ENCODE results near the gene TAGLN. TPM values are rescaled to one million over a fixed set of nuclear protein-coding genes. Genes with fewer than 3 reads are reported as not detected.
A peak's percentile ranks its signal among the peaks of the same experiment; 100 is the strongest.

Gene TAGLN
- total RNA-seq, 1 experiment from 2014 or later: 11.0 TPM

DNA sequence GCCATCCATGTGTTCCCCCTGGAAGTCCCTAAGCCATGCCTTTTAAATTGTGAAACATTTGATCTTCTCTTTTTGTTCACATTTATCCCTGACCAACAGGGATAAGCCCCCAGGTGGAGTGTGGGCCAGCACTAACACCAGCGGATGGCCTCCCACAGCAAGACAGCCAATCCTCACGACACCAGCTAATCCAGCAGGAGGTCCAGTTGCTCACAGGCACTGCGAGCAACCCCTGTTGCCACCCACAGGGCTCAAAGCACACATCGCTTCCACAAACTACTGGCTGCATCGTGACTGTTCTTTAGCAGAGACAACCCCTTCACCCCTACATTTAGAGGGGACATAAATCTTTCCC, 30.7 kb downstream of the TAGLN start:
- Histone ChIP-seq H3K27ac (no peak overlapping the region), H3K4me3 (no peak overlapping the region), H3K9me3 (ENCODE audit: insufficient read depth, low read depth) (no peaks in the 10 kb centered on the region), H3K27me3 (ENCODE audit: insufficient read depth, low read depth) (no peaks in the 10 kb centered on the region), H4K20me1 (ENCODE audit: insufficient read depth) (peaks cover 7% of the 10 kb centered on the region; the same call in 1 of the 2 replicates), H3K79me2 (ENCODE audit: low read depth) (peaks cover 40% of the 10 kb centered on the region), H2AFZ (no peak overlapping the region), H3K36me3 (ENCODE audit: low read depth) (0 out of 2 replicates have a peak, but pooled peaks cover 8% of the 10 kb centered on the region), H3K4me1 (replicated peaks; ENCODE audit: insufficient read depth) (peaks cover 25% of the 10 kb centered on the region), H3F3A (ENCODE audit: insufficient read depth, low read depth) (peaks cover 15% of the 10 kb centered on the region; the same call in 1 of the 2 replicates), H3K9me2 (ENCODE audit: insufficient read depth) (no peaks in the 10 kb centered on the region), H3K4me2 (no peak overlapping the region; the same call in 1 of the 2 replicates)
- no peak for TF ChIP-seq EZH2 (IDR thresholded peaks at IDR 0.05; ENCODE audit: low read depth)
- TF ChIP-seq, protein P1, sequence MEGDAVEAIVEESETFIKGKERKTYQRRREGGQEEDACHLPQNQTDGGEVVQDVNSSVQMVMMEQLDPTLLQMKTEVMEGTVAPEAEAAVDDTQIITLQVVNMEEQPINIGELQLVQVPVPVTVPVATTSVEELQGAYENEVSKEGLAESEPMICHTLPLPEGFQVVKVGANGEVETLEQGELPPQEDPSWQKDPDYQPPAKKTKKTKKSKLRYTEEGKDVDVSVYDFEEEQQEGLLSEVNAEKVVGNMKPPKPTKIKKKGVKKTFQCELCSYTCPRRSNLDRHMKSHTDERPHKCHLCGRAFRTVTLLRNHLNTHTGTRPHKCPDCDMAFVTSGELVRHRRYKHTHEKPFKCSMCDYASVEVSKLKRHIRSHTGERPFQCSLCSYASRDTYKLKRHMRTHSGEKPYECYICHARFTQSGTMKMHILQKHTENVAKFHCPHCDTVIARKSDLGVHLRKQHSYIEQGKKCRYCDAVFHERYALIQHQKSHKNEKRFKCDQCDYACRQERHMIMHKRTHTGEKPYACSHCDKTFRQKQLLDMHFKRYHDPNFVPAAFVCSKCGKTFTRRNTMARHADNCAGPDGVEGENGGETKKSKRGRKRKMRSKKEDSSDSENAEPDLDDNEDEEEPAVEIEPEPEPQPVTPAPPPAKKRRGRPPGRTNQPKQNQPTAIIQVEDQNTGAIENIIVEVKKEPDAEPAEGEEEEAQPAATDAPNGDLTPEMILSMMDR (conservative IDR thresholded peaks at IDR 0.05): no peak
- ChIA-PET POLR2A (ENCODE audit: unreplicated experiment) (no interaction called here), CTCF (interaction anchor here (0.6 kb wide), 1 partner anchor 159 kb away, joined by 4 read pairs; no protein-coding TSS in a partner anchor)
- intact Hi-C loops (cut with micrococcal nuclease; ENCODE audit: unreplicated experiment): loop anchor here (5.0 kb wide), 1 partner anchor 443 kb away; the partner anchor contains the start of gene ZPR1
- no TSS peak for BruUV-seq (replicated peaks)
- peak in 1 of 2 experiments; percentile 26 for DNase-seq

DNA sequence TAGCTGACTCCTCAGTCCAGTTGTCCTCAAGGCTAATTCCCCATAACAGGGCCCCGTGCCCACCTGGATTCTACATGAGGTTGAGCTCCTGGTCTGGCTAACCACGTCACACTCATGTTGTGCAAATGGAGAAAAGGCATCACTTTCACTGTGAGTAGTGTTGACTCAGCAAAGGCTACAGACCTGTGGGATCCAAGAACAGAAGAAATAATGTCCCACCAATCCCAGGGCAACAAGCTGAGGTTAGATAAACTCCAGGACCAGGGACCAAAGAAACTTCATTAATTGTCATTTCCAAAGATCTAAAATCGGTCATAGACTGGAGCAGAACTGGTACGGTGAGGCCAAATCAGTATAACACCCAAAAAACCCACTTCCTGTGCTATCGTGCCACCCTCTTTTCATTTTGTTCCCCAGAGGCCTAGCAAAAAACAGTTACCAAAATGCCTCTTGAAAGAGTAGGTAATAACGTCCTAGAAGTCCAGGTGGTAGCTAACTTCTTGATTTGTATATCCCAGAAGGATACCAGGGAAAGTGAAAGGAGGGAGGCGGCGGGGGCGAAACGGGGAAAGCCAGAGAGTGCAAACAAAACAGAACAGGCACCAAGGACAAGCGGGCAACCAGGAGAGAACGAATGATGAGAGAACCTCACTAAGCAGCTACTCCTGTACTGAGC, 31.3 kb downstream of the TAGLN start:
- Histone ChIP-seq H4K20me1 (ENCODE audit: insufficient read depth) (peaks cover 7% of the 10 kb centered on the region; the same call in 1 of the 2 replicates), H3K9me2 (ENCODE audit: insufficient read depth) (no peaks in the 10 kb centered on the region), H2AFZ (no peak overlapping the region), H3F3A (ENCODE audit: insufficient read depth, low read depth) (peaks cover 15% of the 10 kb centered on the region; the same call in 1 of the 2 replicates), H3K4me2 (peak overlapping the region; percentile 99), H3K27me3 (ENCODE audit: insufficient read depth, low read depth) (no peaks in the 10 kb centered on the region), H3K27ac (no peak overlapping the region), H3K4me3 (peak overlapping the region; percentile 99; the same call in 1 of the 2 replicates), H3K36me3 (ENCODE audit: low read depth) (0 out of 2 replicates have a peak, but pooled peaks cover 8% of the 10 kb centered on the region), H3K79me2 (ENCODE audit: low read depth) (peaks cover 40% of the 10 kb centered on the region), H3K9me3 (ENCODE audit: insufficient read depth, low read depth) (no peaks in the 10 kb centered on the region), H3K4me1 (replicated peaks; ENCODE audit: insufficient read depth) (peaks cover 25% of the 10 kb centered on the region)
- TF ChIP-seq EZH2 (IDR thresholded peaks at IDR 0.05; ENCODE audit: low read depth): no peak
- TF ChIP-seq, protein P1 (conservative IDR thresholded peaks at IDR 0.05): no peak
- ChIA-PET POLR2A (ENCODE audit: unreplicated experiment) (interaction anchor here (0.6 kb wide), 1 partner anchor 435 kb away, joined by 3 read pairs; no protein-coding TSS in a partner anchor), CTCF (interaction anchor here (0.6 to 0.7 kb wide), 3 partner anchors 152 to 815 kb away, joined by 4 to 8 read pairs (median 4); no protein-coding TSS in a partner anchor)
- BruUV-seq (replicated peaks): no TSS peak
- no peak for DNase-seq
- intact Hi-C loops (cut with micrococcal nuclease; ENCODE audit: unreplicated experiment): loop anchor here (5.0 kb wide), 1 partner anchor 443 kb away; the partner anchor contains the start of gene ZPR1

- no peaks in the 10 kb centered on the region for H3K9me2 ChIP-seq (ENCODE audit: insufficient read depth)
- H3K36me3 ChIP-seq (ENCODE audit: low read depth): peaks cover 8% of the 10 kb centered on the region; the same call in 1 of the 2 replicates
- H2AFZ ChIP-seq: peak overlapping the region; percentile 100
- TF ChIP-seq, protein P1 (conservative IDR thresholded peaks at IDR 0.05): no peak
- TF ChIP-seq EZH2 (IDR thresholded peaks at IDR 0.05; ENCODE audit: low read depth): no peak
- TSS peak; percentile 32 for BruUV-seq (replicated peaks)
- peak overlapping the region; percentile 99 for H3K4me3 ChIP-seq
- POLR2A ChIA-PET (ENCODE audit: unreplicated experiment): interaction anchor here (0.6 kb wide), 2 partner anchors 87 to 436 kb away, joined by 3 read pairs; partner anchors contain the start of gene PAFAH1B2
- CTCF ChIA-PET: interaction anchor here (0.7 to 1.1 kb wide), 3 partner anchors 9 to 814 kb away, joined by 4 to 8 read pairs (median 5); no protein-coding TSS in a partner anchor
- peak overlapping the region; percentile 99 for H3K4me2 ChIP-seq
- H3K4me1 ChIP-seq (replicated peaks; ENCODE audit: insufficient read depth): peaks cover 25% of the 10 kb centered on the region
- intact Hi-C loops (cut with micrococcal nuclease; ENCODE audit: unreplicated experiment): loop anchor here (5.0 kb wide), 1 partner anchor 444 kb away; the partner anchor contains the start of gene ZPR1
- H4K20me1 ChIP-seq (ENCODE audit: insufficient read depth): peaks cover 7% of the 10 kb centered on the region; the same call in 1 of the 2 replicates
- H3K9me3 ChIP-seq (ENCODE audit: insufficient read depth, low read depth): no peaks in the 10 kb centered on the region
- peaks cover 15% of the 10 kb centered on the region; the same call in 1 of the 2 replicates for H3F3A ChIP-seq (ENCODE audit: insufficient read depth, low read depth)
- H3K27ac ChIP-seq: no peak overlapping the region
- DNase-seq: peak in 1 of 2 experiments; percentile 32
- H3K27me3 ChIP-seq (ENCODE audit: insufficient read depth, low read depth): no peaks in the 10 kb centered on the region
- peaks cover 40% of the 10 kb centered on the region for H3K79me2 ChIP-seq (ENCODE audit: low read depth)
Measured at GRCh38 chr11:117230999-117231841, 32.0 kb downstream of the TAGLN start.
